Right lobe of liver (tissue), 4 donors: Measurements from ENCODE around the gene ADAMTS19.

Experiments
- POLR2A ChIP-seq: fragments of 450-650 bp; IDR thresholded peaks from one replicate; pipeline ENCODE4 v1.6.1; 2017; ENCODE audit warnings: antibody characterized with exemption, mild to moderate bottlenecking
- TF ChIP-seq, protein P1 (sequence below), 4 donors: fragments of 200-600 bp in 3 of 4; fragments of 450-650 bp in 1 of 4; IDR thresholded peaks; one replicate each; pipeline versions ENCODE4 v1.5.1 to v1.8.0; 2016 to 2022; ENCODE audit warnings: antibody characterized with exemption in 4 of 4, mild to moderate bottlenecking in 2 of 4
- donor health status: DM: no; HTN: no; CAD: no.
- donor health status: DM: no; HTN: no; CAD: no.
- donor health status: DM: no; HTN: yes; CAD: no.

- TF ChIP-seq, protein P1, sequence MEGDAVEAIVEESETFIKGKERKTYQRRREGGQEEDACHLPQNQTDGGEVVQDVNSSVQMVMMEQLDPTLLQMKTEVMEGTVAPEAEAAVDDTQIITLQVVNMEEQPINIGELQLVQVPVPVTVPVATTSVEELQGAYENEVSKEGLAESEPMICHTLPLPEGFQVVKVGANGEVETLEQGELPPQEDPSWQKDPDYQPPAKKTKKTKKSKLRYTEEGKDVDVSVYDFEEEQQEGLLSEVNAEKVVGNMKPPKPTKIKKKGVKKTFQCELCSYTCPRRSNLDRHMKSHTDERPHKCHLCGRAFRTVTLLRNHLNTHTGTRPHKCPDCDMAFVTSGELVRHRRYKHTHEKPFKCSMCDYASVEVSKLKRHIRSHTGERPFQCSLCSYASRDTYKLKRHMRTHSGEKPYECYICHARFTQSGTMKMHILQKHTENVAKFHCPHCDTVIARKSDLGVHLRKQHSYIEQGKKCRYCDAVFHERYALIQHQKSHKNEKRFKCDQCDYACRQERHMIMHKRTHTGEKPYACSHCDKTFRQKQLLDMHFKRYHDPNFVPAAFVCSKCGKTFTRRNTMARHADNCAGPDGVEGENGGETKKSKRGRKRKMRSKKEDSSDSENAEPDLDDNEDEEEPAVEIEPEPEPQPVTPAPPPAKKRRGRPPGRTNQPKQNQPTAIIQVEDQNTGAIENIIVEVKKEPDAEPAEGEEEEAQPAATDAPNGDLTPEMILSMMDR (IDR thresholded peaks at IDR 0.05), result no peak
- TF ChIP-seq POLR2A, result no peak
Observed at GRCh38 chr5:129474544-129474943, 14.4 kb downstream of the ADAMTS19 start.
